Keratinocyte (primary cell): ENCODE data around the gene ARNT2. TPM values are rescaled to one million over a fixed set of nuclear protein-coding genes. Genes with fewer than 3 reads are reported as not detected.

Experiments
- DNase-seq: peaks from one replicate; pipeline ENCODE4 v3.0.0-alpha.2; 2011; ENCODE audit warnings: low read depth, missing footprints, low spot score
- FAIRE-seq: peaks from 2 replicates; lab custom pipeline; 2011; peaks lifted over from hg19 to GRCh38; lab: Jason Lieb, UNC
- H2AFZ ChIP-seq: 2 replicates; pipeline ENCODE4 v1.6.0; 2012; ENCODE audit warnings: low read length, control low read depth, inconsistent platforms; ENCODE audit not compliant: control insufficient read depth
- H3K27ac ChIP-seq: 2 replicates; pipeline ENCODE4 v1.5.1; 2011; ENCODE audit warnings: low read length; ENCODE audit not compliant: control insufficient read depth, insufficient read depth
- H3K27me3 ChIP-seq: 3 replicates; pipeline ENCODE4 v1.6.0; 2011; ENCODE audit warnings: low read length; ENCODE audit not compliant: control insufficient read depth, insufficient read depth; ENCODE audit errors: extremely low read depth
- H3K36me3 ChIP-seq, 2 experiments: 2 replicates in 1 of 2; 3 replicates in 1 of 2; pipeline ENCODE4 v1.5.1; 2011; ENCODE audit warnings: low read length in 2 of 2, mild to moderate bottlenecking in 1 of 2; ENCODE audit not compliant: control insufficient read depth in 2 of 2, insufficient read depth in 2 of 2; ENCODE audit errors: extremely low read depth in 1 of 2
- H3K4me1 ChIP-seq: 3 replicates; pipeline ENCODE4 v1.5.1; 2011; ENCODE audit warnings: low read length; ENCODE audit not compliant: control insufficient read depth, insufficient read depth; ENCODE audit errors: extremely low read depth
- H3K4me2 ChIP-seq: 3 replicates; pipeline ENCODE4 v1.6.0; 2011; ENCODE audit warnings: low read depth, low read length; ENCODE audit not compliant: control insufficient read depth, insufficient read depth; ENCODE audit errors: extremely low read depth
- H3K4me3 ChIP-seq, 3 experiments: fragments of 200-600 bp in 1 of 3; sonication (generic) in 1 of 3; 2 replicates in 2 of 3; 3 replicates in 1 of 3; pipeline ENCODE4 v1.5.1; 2011 to 2016; ENCODE audit warnings: low read length in 3 of 3, mild to moderate bottlenecking in 3 of 3, control low read depth in 2 of 3, inconsistent platforms in 1 of 3, low read depth in 1 of 3, mixed read lengths in 1 of 3, mixed run types in 1 of 3, moderate library complexity in 1 of 3; ENCODE audit not compliant: control insufficient read depth in 2 of 3, insufficient read depth in 2 of 3; ENCODE audit errors: extremely low read depth in 1 of 3
- H3K79me2 ChIP-seq: 2 replicates; pipeline ENCODE4 v1.6.0; 2012; ENCODE audit warnings: low read length; ENCODE audit not compliant: control insufficient read depth, insufficient read depth
- H3K9ac ChIP-seq: 3 replicates; pipeline ENCODE4 v1.6.0; 2011; ENCODE audit warnings: low read length; ENCODE audit not compliant: control insufficient read depth, insufficient read depth; ENCODE audit errors: extremely low read depth
- H3K9me1 ChIP-seq: 3 replicates; pipeline ENCODE4 v1.6.0; 2011; ENCODE audit warnings: low read length; ENCODE audit not compliant: control insufficient read depth, insufficient read depth; ENCODE audit errors: extremely low read depth
- H3K9me3 ChIP-seq: 2 replicates; pipeline ENCODE4 v1.5.1; 2012; ENCODE audit warnings: low read depth, low read length; ENCODE audit not compliant: control insufficient read depth
- H4K20me1 ChIP-seq: 3 replicates; pipeline ENCODE4 v1.6.0; 2011; ENCODE audit warnings: low read length; ENCODE audit not compliant: control insufficient read depth, insufficient read depth; ENCODE audit errors: extremely low read depth
- CTCF ChIP-seq, 3 experiments: IDR thresholded peaks in 1 of 3; conservative IDR thresholded peaks in 1 of 3; optimal IDR thresholded peaks in 1 of 3; 2 replicates in 2 of 3; 3 replicates in 1 of 3; pipeline versions ENCODE3 to v1.5.1; 2011; ENCODE audit warnings: low read length in 3 of 3, mild to moderate bottlenecking in 3 of 3, moderate library complexity in 2 of 3, control low read depth in 1 of 3, inconsistent platforms in 1 of 3; ENCODE audit not compliant: insufficient read depth in 2 of 3; ENCODE audit errors: extremely low read depth in 1 of 3
- EZH2 ChIP-seq: IDR thresholded peaks from one replicate; pipeline ENCODE4 v1.6.1; 2012; ENCODE audit warnings: inconsistent platforms, mild to moderate bottlenecking, low read length, moderate library complexity
- dilution Hi-C: fragments of 300-500 bp; cut with MboI; formaldehyde crosslinking; loops from one replicate; pipeline ENCODE4 v1.7.0; 2020; ENCODE audit warnings: low sequenced_read_pairs; ENCODE audit not compliant: extremely low pct_ligation_motif_present
- polyA plus RNA-seq, 5 experiments: library from polyadenylated mRNA; depleted of rRNA in 3 of 5; stranded (reverse) in 3 of 5; stranded (forward) in 1 of 5; unstranded in 1 of 5; fragments of >200 nt; gene quantifications; 1 replicate in 1 of 5; 2 replicates in 3 of 5; 3 replicates in 1 of 5; pipeline versions ENCODE4 v1.2.1 to v1.2.3, GENCODE V29; 2011 to 2012; ENCODE audit warnings: missing spikeins in 2 of 5, low read depth in 1 of 5, low replicate concordance in 1 of 5

ARNT2 gene
- polyA plus RNA-seq, 1 donor (not counting 4 experiments of a cell fraction or from before 2014, with no cell fraction given), result 0.16 TPM

- Histone ChIP-seq H3K9me1 (no peaks in the 10 kb centered on the region), H3K36me3 (no peaks in the 10 kb centered on the region), H3K79me2 (no peaks in the 10 kb centered on the region), H3K9me3 (no peaks in the 10 kb centered on the region), H3K9ac (no peak overlapping the region), H3K27ac (no peak overlapping the region), H3K27me3 (peaks cover 8% of the 10 kb centered on the region), H3K4me3 (no peak overlapping the region), H4K20me1 (no peaks in the 10 kb centered on the region), H3K4me1 (no peaks in the 10 kb centered on the region), H3K4me2 (no peak overlapping the region), H2AFZ (no peak overlapping the region)
- TF ChIP-seq EZH2 (no peak), CTCF (optimal IDR thresholded peaks at IDR 0.05 in 1 of 3, IDR thresholded peaks at IDR 0.05 in 1 of 3, conservative IDR thresholded peaks at IDR 0.05 in 1 of 3; ENCODE audit: extremely low read depth in 1 of 3, insufficient read depth in 2 of 3, low read length in 3 of 3) (no peak)
- no peak for DNase-seq
- no peak for FAIRE-seq
- dilution Hi-C loops, result no loop called here
Observed at GRCh38 chr15:80445300-80446041, 41.3 kb downstream of the ARNT2 start.

GRCh38 chr15:80447077-80447476, 42.9 kb downstream of the ARNT2 start:
- no peak for TF ChIP-seq CTCF (optimal IDR thresholded peaks at IDR 0.05 in 1 of 3, IDR thresholded peaks at IDR 0.05 in 1 of 3, conservative IDR thresholded peaks at IDR 0.05 in 1 of 3; ENCODE audit: extremely low read depth in 1 of 3, insufficient read depth in 2 of 3, low read length in 3 of 3)
- no peak for TF ChIP-seq EZH2
- no peaks in the 10 kb centered on the region for H3K36me3 ChIP-seq
- no peak overlapping the region for H3K27ac ChIP-seq
- FAIRE-seq (no peak), DNase-seq (no peak)
- dilution Hi-C loops, result no loop called here
- no peak overlapping the region for H3K9ac ChIP-seq
- H3K4me2 ChIP-seq, result no peak overlapping the region
- no peaks in the 10 kb centered on the region for H3K9me1 ChIP-seq
- H4K20me1 ChIP-seq, result no peaks in the 10 kb centered on the region
- H2AFZ ChIP-seq, result no peak overlapping the region
- H3K4me1 ChIP-seq, result no peaks in the 10 kb centered on the region
- H3K9me3 ChIP-seq, result no peaks in the 10 kb centered on the region
- no peak overlapping the region for H3K4me3 ChIP-seq
- no peaks in the 10 kb centered on the region for H3K79me2 ChIP-seq
- peaks cover 8% of the 10 kb centered on the region for H3K27me3 ChIP-seq
